HG02840 (cell line): ENCODE measurements around the gene DDA1.
A peak's percentile ranks its signal among the peaks of the same experiment; 100 is the strongest.
"Not testable (repeated sequence)": the region's sequence is repeated elsewhere in the genome, so short reads cannot be mapped to it uniquely, and the experiment has no call there.

Source experiments
- ATAC-seq: cut with Tn5 transposase; IDR thresholded peaks from one replicate; pipeline ENCODE4 v1.9.1; 2021; ENCODE audit warnings: mild to moderate bottlenecking, moderate library complexity, moderate number of reproducible peaks; ENCODE audit not compliant: unreplicated experiment, low FRiP score

Gene DDA1

DNA sequence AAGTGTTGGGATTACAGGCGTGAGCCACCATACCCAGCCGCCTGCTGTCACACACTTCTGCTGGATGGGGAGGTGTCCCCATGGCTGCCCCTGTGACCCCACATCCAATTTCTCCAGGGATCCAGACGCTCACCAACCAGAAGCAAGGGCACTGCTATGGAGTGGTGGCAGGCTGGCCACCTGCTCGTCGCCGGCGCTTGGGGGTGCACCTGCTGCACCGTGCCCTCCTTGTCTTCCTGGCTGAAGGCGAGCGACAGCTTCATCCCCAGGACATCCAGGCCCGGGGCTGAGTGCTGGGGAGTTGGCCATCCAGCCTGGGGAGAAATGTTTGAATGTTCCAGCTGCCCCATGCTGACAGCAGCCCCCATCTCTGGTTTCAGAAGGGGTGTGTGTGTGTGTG lies 23.1 kb upstream of the DDA1 start:
- ATAC-seq, result no peak

- no peak for ATAC-seq
These were observed 22.6 kb upstream of the DDA1 start for GRCh38 chr19:17286752-17287151.

DNA sequence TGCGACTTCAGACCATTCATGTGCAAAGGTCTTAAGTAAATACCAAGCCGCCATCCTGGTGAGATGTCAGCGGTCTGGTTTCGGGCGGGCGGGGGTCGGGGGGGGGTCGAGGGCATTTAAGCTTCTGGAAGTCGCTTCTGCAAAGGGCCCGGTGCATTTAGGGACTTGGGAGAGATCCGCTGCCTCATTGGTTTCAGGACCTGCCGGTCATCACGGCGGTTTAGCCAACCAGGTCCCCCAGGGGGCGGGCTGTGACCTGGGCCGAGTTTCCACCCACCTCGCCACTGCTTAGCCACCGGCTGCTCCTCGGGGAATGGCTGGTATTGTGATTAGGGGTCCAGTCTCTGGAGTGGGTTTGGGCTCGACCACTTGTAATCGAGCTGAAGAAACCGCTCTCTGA lies 19.9 kb upstream of the DDA1 start:
- ATAC-seq, result no peak

- peak; percentile 66 for ATAC-seq
These were observed 16.9 kb upstream of the DDA1 start for GRCh38 chr19:17292301-17293074.

- no peak for ATAC-seq
These were observed 15.8 kb upstream of the DDA1 start for GRCh38 chr19:17293605-17294004.

DNA sequence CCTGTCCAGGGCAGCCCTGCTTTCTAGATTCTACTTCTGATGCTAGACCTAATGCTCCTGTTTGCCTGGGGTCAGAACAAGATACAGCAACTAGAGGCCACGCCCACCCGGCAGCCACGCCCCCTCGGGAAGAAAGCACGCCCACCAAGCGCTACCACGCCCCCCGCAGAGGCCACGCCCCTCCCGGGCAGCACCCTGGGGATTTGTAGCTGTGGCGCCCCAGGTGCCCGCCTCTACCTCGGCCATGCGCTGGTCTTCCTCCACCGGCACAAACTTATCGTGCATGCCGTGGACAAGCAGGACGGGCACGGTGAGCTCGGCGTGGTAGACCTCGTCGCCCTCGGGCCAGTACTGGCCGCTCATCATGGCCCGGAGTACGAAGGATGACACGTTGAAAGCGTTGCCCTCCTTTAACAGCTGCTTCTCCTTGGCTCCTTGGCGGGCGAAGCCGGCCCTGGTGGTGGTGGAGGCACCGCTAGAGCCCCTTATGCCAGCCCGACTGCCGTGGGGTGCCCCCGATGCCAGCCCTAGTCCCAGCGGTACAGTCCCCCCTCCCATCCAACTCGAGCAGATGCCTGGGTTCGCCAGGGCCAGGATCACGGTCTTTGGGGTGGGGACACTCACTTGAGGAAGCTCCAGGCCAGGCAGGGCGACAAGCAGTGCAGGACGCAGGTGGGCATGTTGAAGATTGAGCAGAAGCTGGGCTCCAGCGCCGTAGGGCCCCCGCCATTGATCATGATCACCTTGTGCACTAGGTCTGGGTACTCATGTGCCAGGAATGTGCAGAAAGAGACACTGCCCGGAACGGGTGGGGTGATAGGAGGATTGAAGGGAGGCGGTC lies 15.1 kb upstream of the DDA1 start:
- ATAC-seq, result no peak

DNA sequence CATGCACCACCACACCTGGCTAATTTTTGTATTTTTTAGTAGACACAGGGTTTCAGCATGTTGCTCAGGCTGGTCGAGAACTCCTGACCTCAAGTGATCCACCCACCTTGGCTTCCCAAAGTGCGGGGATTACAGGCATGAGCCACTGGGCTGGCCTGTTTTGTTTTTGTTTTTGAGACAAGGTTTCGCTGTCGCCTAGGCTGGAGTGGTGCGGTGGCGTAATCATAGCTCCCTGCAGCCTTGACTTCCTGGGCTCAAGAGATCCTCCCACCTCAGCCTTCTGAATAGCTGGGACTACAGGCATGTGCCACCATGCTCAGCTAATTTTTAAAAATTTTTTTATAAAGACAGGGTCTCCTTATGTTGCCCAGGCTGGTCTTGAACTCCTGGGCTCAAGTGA lies 13.8 kb upstream of the DDA1 start:
- not testable (repeated sequence) for ATAC-seq

DNA sequence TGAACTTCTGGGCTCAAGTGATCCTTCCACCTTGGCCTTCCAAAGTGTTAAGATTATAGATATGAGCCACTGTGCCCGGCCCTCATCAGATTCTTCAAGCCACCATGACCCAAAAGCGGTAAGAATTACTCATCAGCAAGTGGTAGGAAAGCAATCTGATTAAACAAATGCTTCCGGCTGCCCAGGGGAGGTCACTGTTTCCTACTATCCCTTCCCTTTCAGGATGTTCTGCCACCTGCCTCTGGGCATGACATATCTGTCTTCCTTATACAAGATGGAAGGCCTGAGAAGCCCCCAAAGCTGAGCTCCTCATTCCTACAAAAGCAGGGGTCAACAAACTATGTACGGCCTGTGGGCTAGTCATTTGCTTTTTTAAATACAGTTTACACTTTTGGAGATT lies 13.1 kb upstream of the DDA1 start:
- ATAC-seq, result no peak

- no peak for ATAC-seq
These were observed 12.4 kb upstream of the DDA1 start for GRCh38 chr19:17296976-17297375.

DNA sequence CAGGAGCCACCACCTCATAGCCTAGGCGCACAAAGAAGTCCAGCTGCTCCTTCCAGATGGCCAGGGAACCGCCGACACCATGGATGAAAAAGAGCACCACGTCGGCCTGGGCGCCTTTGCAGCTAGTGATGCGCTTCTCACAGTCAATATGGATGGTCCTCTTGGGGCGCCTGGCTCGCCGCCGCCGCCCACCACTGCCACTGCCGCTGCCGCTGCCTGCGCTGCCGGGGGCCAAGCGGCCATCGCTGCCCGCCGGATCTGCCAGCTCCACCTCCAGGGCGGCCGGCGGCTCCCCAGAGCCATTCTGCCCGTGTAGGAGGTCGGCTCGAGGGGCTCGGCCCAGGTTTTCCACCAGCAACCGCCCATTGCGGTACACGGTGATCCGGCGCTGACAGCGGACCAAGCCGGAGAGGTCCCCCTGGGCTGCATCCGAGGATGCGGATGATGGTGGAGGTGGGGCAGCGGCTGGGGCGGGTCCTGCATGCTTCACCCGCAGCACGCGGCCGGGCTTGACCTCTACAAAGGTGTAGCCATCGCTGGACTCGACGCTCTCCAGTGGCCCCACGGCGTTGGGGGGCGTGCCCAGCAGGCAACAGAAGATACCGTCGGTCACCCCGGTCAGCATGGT lies 8.3 kb upstream of the DDA1 start:
- ATAC-seq, result no peak

DNA sequence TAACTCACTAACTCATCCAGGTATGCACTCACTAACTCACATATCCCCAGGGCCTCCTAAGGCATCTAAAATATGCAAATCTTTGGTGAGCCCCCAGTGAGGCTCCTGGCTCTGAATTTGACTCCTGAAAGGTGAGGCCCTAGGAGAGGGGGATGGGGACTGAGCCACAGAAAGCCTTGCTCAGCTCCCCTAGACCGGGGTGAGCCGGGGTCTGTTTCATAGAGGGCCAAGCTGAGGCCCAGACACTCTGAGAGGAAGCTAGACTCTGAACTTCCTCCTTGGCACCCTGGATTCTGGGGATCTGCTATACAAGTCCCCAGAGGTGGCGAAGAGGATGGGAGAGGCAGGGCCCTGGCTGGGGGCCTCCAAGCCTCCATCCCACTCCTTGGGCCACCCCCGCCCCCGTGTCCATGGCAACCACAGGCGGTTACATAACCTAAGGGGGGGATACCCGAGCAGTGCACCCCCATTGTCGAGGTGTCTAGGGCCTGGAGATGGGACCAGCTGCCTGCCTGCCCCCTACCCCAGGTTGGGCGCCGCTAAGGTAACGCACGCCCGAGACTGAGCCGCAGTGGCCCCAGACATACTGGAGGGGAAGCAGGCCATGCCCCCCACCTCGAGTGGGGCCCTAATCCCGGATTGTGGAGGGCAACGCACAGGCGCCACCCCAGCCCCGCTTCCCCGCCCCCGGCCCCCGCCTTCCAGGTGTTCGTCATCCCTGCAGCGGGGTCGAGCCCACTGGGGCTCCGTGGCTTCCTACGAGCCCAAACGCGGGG lies 6.8 kb upstream of the DDA1 start:
- ATAC-seq, result no peak

DNA sequence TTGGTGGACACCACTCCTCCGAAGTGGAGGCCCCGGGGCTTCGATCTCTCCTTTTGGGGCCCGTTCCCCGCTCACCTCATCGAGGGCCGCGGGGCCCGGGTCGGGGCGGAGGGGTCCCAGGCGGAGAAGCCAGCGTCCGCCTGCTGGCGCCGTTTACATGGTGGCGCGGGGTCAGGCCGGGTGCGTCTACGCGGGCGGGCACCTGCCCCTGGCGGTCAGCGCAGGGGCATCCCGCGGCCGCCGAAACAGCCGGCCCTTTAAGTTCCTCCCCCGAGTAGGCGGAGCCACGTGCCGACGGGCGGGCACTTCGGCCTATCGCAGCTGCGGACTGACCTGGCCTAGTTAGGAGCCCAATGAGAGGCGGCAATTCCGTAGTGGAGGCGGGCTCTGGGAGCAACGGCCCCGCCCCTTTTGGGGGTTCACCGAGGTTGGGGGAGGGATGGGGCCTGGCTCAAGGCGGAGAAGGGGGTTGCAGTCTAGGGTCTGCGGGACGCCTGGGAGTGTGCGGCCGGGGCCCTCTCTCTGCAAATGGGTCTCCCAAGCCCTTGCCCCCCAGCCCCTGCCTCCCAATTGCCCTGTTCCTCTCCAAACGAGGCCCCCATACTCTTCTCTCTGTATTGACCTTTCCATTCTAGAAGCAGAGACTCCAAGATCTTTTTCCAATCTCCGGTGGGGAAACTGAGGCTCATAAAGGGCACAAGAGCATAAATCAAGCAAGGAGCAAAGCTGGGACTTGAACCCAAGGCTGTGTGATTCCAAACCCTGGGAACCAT lies 6.0 kb upstream of the DDA1 start, which contains the start of gene ABHD8:
Gene ABHD8 (minus strand): TSS at position 259 of the 773 bp plus-strand sequence. CDS start 1,809 bp downstream, outside the sequence.
- ATAC-seq, result peak; percentile 48

DNA sequence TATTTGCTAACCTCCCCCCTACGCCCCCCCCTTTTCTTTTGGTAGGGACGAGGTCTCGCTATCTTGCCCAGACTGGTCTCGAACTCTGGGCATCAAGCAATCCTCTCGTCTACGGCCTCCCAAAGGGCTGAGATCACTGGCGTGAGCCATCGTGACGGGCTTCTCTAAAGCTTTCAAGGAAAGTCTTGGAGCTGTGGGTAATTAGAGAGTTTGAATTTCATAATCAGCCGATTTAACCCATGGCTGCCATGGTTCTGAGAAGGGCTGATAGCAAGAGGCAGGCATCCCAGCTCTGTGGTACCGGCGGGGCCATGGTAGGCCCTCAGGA lies 5.5 kb upstream of the DDA1 start:
- no peak for ATAC-seq

DNA sequence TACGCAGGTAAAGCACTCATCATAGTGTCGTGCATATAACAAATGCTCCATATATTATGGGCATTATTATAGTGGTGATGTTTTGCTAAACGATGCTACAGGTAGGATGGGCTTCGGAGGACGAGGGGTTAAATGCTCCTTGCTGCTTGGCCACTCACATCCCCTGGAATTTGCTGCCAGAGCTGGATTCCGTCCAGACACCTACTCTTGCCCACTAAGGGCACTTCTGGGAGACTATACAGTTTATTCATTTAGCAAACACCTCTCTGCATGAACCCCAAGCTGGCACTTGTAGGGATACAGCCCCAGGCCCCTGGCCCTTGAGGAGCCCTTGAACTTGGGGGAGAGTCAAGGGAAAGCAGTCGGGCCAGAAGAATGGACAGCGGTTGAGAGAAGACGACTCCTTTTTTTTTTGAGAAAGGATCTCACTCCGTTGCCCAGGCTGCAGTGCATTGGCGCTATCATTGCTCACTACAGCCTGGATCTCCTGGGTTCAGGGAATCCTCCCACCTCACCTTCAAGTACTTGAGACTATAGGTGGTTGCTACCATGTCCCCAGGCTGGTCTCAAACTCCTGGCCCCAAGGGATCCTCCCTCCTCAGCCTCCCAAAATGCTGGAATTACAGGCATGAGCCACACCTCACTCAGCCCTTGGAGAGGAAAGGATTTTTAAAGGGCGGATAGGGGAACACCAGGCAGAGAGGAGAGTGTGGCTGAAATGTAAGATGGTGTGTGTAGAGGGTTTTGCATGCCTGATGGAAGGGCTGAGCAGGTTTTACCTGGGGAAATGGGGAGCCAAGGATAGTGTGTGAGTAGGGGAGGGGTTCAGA lies 4.8 kb upstream of the DDA1 start:
- ATAC-seq, result no peak

DNA sequence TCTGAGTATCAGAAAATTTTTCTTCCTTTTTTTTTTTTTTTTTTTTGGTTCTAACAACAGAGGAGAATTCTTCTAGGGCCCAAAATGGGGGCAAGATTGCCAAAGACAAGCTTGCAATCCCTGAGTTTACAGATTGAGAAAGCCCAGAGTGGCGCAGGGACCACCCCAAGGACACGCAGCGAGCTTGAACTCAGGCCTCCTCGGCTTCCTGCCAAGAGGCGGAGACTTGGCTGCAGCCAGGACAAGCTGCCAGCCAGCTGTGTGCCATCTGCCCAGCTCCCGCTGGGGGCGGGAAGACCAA lies 4.2 kb upstream of the DDA1 start:
- ATAC-seq, result no peak

DNA sequence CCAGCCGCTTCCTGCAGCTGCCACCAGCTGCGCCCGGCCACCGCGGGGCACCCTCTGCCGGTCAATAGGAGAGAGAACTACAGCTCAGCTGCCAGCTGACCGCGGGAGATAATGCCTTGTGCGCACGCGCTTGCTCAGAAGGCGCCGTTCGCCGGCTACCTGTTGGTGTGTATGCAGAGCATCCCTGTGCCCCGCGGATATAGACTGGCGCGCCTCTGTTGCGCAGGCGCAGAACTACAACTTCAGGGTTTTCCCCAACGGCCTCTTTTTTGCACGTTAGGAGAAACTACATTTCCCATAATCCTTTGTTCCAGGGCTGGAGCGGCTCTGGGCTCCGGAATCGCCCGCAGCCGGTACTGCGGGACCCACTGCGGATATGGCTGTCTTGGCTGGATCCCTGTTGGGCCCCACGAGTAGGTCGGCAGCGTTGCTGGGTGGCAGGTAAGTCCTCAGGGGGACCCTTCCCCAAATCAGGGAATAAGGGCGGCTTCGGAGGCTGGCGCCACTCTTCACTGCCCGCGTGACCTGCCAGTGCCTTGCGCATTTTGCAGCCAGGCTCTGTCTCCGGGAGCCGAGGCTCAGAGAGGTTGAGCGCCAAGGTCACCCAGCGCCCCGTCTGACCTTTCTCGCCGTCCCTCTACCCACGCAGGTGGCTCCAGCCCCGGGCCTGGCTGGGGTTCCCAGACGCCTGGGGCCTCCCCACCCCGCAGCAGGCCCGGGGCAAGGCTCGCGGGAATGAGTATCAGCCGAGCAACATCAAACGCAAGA lies 3.7 kb upstream of the DDA1 start, which contains the start of gene MRPL34:
Gene MRPL34 (plus strand): TSS at position 356 of the 768 bp plus-strand sequence. CDS start 21 bp downstream, at position 377.
- peak; percentile 57 for ATAC-seq

- no peak for ATAC-seq
These were observed 3.1 kb upstream of the DDA1 start for GRCh38 chr19:17306285-17306714.

- no peak for ATAC-seq
These were observed 1.4 kb upstream of the DDA1 start for GRCh38 chr19:17307876-17308377.
